ENCODE measurements around the gene ATOSB. TPM values are rescaled to one million over a fixed set of nuclear protein-coding genes. Genes with fewer than 3 reads are reported as not detected.

The ATOSB gene
- total and polyA plus RNA-seq, 2 experiments from 2014 or later = 16.1 to 18.3 TPM

DNA sequence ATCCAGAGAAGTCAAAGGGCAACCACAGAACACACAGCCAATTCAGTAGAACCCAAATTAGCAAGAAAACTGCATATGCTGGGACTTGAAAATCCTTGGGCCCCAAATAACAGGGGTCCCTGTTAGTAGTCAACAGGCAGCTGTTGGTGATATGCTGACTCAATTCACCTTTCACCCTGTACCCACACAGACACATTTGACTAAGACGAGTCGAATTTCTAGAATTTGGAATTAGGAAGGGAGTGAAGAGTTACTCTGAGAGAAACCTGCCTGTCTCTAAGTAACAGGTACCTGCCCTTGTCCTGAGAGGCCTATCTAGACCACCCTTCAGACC lies 42.4 kb downstream of the ATOSB start:
- no peak overlapping the region for H3K4me3 ChIP-seq
- peak overlapping the region; percentile 86 for H3K27ac ChIP-seq
- H2AFZ ChIP-seq = peak overlapping the region; percentile 27
- TF ChIP-seq, protein P1, sequence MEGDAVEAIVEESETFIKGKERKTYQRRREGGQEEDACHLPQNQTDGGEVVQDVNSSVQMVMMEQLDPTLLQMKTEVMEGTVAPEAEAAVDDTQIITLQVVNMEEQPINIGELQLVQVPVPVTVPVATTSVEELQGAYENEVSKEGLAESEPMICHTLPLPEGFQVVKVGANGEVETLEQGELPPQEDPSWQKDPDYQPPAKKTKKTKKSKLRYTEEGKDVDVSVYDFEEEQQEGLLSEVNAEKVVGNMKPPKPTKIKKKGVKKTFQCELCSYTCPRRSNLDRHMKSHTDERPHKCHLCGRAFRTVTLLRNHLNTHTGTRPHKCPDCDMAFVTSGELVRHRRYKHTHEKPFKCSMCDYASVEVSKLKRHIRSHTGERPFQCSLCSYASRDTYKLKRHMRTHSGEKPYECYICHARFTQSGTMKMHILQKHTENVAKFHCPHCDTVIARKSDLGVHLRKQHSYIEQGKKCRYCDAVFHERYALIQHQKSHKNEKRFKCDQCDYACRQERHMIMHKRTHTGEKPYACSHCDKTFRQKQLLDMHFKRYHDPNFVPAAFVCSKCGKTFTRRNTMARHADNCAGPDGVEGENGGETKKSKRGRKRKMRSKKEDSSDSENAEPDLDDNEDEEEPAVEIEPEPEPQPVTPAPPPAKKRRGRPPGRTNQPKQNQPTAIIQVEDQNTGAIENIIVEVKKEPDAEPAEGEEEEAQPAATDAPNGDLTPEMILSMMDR (IDR thresholded peaks at IDR 0.05; ENCODE audit: poor library complexity) = no peak
- TF ChIP-seq EZH2phosphoT487 (IDR thresholded peaks at IDR 0.05; ENCODE audit: low read depth, severe bottlenecking, unreplicated experiment) (no peak), EZH2 (IDR thresholded peaks at IDR 0.05; ENCODE audit: borderline replicate concordance) (no peak)
- no peaks in the 10 kb centered on the region for H3K9me2 ChIP-seq (replicated peaks; ENCODE audit: insufficient read depth)
- H3K27me3 ChIP-seq = no peaks in the 10 kb centered on the region
- no peak for DNase-seq (ENCODE audit: low spot score)
- peaks cover 25% of the 10 kb centered on the region for H3K4me1 ChIP-seq (ENCODE audit: insufficient read depth)
- peak overlapping the region; percentile 58 for H3K4me2 ChIP-seq
- 96% methylated on average over 2 of the region's 2 CpGs for WGBS (ENCODE audit: low lambda C conversion rate, missing lambda C conversion rate)
- H3K36me3 ChIP-seq (replicated peaks; ENCODE audit: insufficient read depth, low read depth) = no peaks in the 10 kb centered on the region
- no peaks in the 10 kb centered on the region for H3K9me3 ChIP-seq (ENCODE audit: low read depth)
- H4K20me1 ChIP-seq (ENCODE audit: insufficient read depth, poor library complexity, severe bottlenecking) = peaks cover 35% of the 10 kb centered on the region
- H3K79me2 ChIP-seq = peaks cover 48% of the 10 kb centered on the region

- Histone ChIP-seq H3K27ac (peak within 1 kb of the TSS; percentile 98), H3K79me2 (peaks cover 48% of the 10 kb centered on the region), H3K4me1 (ENCODE audit: insufficient read depth) (peaks cover 25% of the 10 kb centered on the region), H3K27me3 (no peaks in the 10 kb centered on the region), H3K4me2 (peak within 1 kb of the TSS; percentile 94), H3K9me3 (ENCODE audit: low read depth) (no peaks in the 10 kb centered on the region), H3K36me3 (replicated peaks; ENCODE audit: insufficient read depth, low read depth) (no peaks in the 10 kb centered on the region), H3K9me2 (replicated peaks; ENCODE audit: insufficient read depth) (no peaks in the 10 kb centered on the region), H2AFZ (peak within 1 kb of the TSS; percentile 31), H3K4me3 (peak within 1 kb of the TSS; percentile 40), H4K20me1 (ENCODE audit: insufficient read depth, poor library complexity, severe bottlenecking) (peaks cover 41% of the 10 kb centered on the region)
- peak; percentile 98 for DNase-seq (ENCODE audit: low spot score)
- WGBS (ENCODE audit: low lambda C conversion rate, missing lambda C conversion rate) = 6% methylated on average over 53 of the region's 54 CpGs
- TF ChIP-seq EZH2 (IDR thresholded peaks at IDR 0.05; ENCODE audit: borderline replicate concordance) (no peak), EZH2phosphoT487 (IDR thresholded peaks at IDR 0.05; ENCODE audit: low read depth, severe bottlenecking, unreplicated experiment) (no peak)
- TF ChIP-seq, protein P1 (IDR thresholded peaks at IDR 0.05; ENCODE audit: poor library complexity) = no peak
These were observed 43.0 kb downstream of the ATOSB start, which contains the start of gene VCP for GRCh38 chr9:35072461-35073278. Gene VCP (minus strand): TSS chr9:35072625. CDS start chr9:35072353, 272 bp downstream.

GRCh38 chr9:35071814-35072460 lies 43.7 kb downstream of the ATOSB start:
- Histone ChIP-seq H4K20me1 (ENCODE audit: insufficient read depth, poor library complexity, severe bottlenecking) (peaks cover 49% of the 10 kb centered on the region), H3K4me3 (peak overlapping the region; percentile 40), H3K9me3 (ENCODE audit: low read depth) (no peaks in the 10 kb centered on the region), H3K36me3 (replicated peaks; ENCODE audit: insufficient read depth, low read depth) (no peaks in the 10 kb centered on the region), H3K4me2 (peak overlapping the region; percentile 94), H3K27ac (peak overlapping the region; percentile 98), H3K4me1 (ENCODE audit: insufficient read depth) (peaks cover 25% of the 10 kb centered on the region), H3K79me2 (peaks cover 48% of the 10 kb centered on the region), H2AFZ (peak overlapping the region; percentile 31), H3K27me3 (no peaks in the 10 kb centered on the region), H3K9me2 (replicated peaks; ENCODE audit: insufficient read depth) (no peaks in the 10 kb centered on the region)
- DNase-seq (ENCODE audit: low spot score) = peak; percentile 93
- 1% methylated on average over 69 of the region's 79 CpGs for WGBS (ENCODE audit: low lambda C conversion rate, missing lambda C conversion rate)
- TF ChIP-seq EZH2phosphoT487 (IDR thresholded peaks at IDR 0.05; ENCODE audit: low read depth, severe bottlenecking, unreplicated experiment) = no peak
- TF ChIP-seq, protein P1 (IDR thresholded peaks at IDR 0.05; ENCODE audit: poor library complexity) = peak; percentile 31

Data from hepatocyte (in vitro differentiated cells).